ENCODE data around the gene IL18. TPM values are rescaled to one million over a fixed set of nuclear protein-coding genes. Genes with fewer than 3 reads are reported as not detected.

The IL18 gene
- total RNA-seq, 1 experiment from 2014 or later = 0.74 TPM

GRCh38 chr11:112106070-112106469, 57.8 kb downstream of the IL18 start:
- Mint-ChIP-seq H3K27ac (no peak overlapping the region), H3K4me1 (no peaks in the 10 kb centered on the region), H3K36me3 (no peaks in the 10 kb centered on the region), H3K9me3 (peaks cover 6% of the 10 kb centered on the region; the same call in 1 of the 2 replicates), H3K4me3 (no peak overlapping the region), H3K27me3 (ENCODE audit: low read depth) (no peaks in the 10 kb centered on the region)
- CTCF ChIA-PET = no interaction called here
- POLR2A ChIA-PET = no interaction called here
- DNase-seq (ENCODE audit: low spot score) (no peak), ATAC-seq (no peak)
- no peak for TF ChIP-seq FOXJ3 (CRISPR knock-in tag; IDR thresholded peaks at IDR 0.05; ENCODE audit: borderline replicate concordance)
- TF ChIP-seq, protein P1, sequence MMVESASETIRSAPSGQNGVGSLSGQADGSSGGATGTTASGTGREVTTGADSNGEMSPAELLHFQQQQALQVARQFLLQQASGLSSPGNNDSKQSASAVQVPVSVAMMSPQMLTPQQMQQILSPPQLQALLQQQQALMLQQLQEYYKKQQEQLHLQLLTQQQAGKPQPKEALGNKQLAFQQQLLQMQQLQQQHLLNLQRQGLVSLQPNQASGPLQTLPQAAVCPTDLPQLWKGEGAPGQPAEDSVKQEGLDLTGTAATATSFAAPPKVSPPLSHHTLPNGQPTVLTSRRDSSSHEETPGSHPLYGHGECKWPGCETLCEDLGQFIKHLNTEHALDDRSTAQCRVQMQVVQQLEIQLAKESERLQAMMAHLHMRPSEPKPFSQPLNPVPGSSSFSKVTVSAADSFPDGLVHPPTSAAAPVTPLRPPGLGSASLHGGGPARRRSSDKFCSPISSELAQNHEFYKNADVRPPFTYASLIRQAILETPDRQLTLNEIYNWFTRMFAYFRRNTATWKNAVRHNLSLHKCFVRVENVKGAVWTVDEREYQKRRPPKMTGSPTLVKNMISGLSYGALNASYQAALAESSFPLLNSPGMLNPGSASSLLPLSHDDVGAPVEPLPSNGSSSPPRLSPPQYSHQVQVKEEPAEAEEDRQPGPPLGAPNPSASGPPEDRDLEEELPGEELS (CRISPR knock-in tag; IDR thresholded peaks at IDR 0.05) = no peak
- no peak for TF ChIP-seq PRDM15 (CRISPR knock-in tag; IDR thresholded peaks at IDR 0.05)
- TF ChIP-seq E2F1 (CRISPR knock-in tag; IDR thresholded peaks at IDR 0.05) = no peak
- TF ChIP-seq NFE2L1 (CRISPR knock-in tag; IDR thresholded peaks at IDR 0.05) = no peak
- TF ChIP-seq, protein P2, sequence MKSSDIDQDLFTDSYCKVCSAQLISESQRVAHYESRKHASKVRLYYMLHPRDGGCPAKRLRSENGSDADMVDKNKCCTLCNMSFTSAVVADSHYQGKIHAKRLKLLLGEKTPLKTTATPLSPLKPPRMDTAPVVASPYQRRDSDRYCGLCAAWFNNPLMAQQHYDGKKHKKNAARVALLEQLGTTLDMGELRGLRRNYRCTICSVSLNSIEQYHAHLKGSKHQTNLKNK (CRISPR knock-in tag; IDR thresholded peaks at IDR 0.05) = no peak
- TF ChIP-seq, protein P3, sequence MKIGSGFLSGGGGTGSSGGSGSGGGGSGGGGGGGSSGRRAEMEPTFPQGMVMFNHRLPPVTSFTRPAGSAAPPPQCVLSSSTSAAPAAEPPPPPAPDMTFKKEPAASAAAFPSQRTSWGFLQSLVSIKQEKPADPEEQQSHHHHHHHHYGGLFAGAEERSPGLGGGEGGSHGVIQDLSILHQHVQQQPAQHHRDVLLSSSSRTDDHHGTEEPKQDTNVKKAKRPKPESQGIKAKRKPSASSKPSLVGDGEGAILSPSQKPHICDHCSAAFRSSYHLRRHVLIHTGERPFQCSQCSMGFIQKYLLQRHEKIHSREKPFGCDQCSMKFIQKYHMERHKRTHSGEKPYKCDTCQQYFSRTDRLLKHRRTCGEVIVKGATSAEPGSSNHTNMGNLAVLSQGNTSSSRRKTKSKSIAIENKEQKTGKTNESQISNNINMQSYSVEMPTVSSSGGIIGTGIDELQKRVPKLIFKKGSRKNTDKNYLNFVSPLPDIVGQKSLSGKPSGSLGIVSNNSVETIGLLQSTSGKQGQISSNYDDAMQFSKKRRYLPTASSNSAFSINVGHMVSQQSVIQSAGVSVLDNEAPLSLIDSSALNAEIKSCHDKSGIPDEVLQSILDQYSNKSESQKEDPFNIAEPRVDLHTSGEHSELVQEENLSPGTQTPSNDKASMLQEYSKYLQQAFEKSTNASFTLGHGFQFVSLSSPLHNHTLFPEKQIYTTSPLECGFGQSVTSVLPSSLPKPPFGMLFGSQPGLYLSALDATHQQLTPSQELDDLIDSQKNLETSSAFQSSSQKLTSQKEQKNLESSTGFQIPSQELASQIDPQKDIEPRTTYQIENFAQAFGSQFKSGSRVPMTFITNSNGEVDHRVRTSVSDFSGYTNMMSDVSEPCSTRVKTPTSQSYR (CRISPR knock-in tag; IDR thresholded peaks at IDR 0.05) = no peak
- no peak for TF ChIP-seq CREM (CRISPR knock-in tag; IDR thresholded peaks at IDR 0.05)
- no peak for TF ChIP-seq CBFB (CRISPR knock-in tag; IDR thresholded peaks at IDR 0.05; ENCODE audit: low read depth)
- no peak for TF ChIP-seq IRF2 (CRISPR knock-in tag; IDR thresholded peaks at IDR 0.05; ENCODE audit: borderline replicate concordance, low read depth)
- TF ChIP-seq NR2C2 (CRISPR knock-in tag; IDR thresholded peaks at IDR 0.05) = no peak
- TF ChIP-seq, protein P4, sequence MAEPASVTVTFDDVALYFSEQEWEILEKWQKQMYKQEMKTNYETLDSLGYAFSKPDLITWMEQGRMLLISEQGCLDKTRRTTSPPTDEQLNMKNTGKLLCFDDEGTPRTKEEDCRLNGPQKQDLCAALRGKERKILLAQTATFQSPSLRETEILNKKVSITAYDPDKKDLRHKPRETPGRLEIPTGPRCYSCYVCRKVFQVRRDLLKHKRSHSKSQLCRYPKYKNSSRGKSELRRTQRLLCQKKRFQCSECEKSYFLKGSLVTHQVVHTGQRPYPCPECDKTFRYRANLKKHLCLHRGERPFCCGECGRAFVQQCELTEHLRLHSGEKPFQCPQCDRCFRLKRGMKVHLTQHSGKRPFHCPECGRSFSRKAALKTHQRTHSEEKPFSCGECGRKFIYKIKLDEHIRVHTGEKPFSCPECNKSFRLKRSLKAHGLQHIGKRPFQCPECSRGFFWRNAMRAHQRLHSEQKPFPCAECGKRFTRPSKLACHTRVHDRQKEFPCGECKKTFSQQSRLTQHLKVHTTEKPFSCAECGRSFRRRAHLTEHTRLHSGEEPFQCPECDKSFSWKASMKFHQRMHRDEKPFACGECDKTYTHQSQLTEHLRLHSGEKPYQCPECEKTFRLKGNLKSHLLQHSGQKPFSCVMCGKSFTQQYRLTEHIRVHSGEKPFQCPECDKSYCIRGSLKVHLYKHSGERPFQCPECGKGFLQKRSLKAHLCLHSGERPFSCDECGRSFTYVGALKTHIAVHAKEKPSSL (CRISPR knock-in tag; conservative IDR thresholded peaks at IDR 0.05) = no peak

GRCh38 chr11:112103446-112103845, 60.4 kb downstream of the IL18 start:
- DNase-seq (ENCODE audit: low spot score) (no peak), ATAC-seq (no peak)
- H3K27ac Mint-ChIP-seq = no peak overlapping the region
- no peaks in the 10 kb centered on the region for H3K4me1 Mint-ChIP-seq
- H3K27me3 Mint-ChIP-seq (ENCODE audit: low read depth) = no peaks in the 10 kb centered on the region
- no peak overlapping the region for H3K4me3 Mint-ChIP-seq
- no peaks in the 10 kb centered on the region for H3K36me3 Mint-ChIP-seq
- H3K9me3 Mint-ChIP-seq = no peaks in the 10 kb centered on the region
- ChIA-PET CTCF (no interaction called here), POLR2A (no interaction called here)
- no peak for TF ChIP-seq CBFB (CRISPR knock-in tag; IDR thresholded peaks at IDR 0.05; ENCODE audit: low read depth)
- TF ChIP-seq ZNF219 (CRISPR knock-in tag; IDR thresholded peaks at IDR 0.05; ENCODE audit: borderline replicate concordance) = no peak
- TF ChIP-seq, protein P5, sequence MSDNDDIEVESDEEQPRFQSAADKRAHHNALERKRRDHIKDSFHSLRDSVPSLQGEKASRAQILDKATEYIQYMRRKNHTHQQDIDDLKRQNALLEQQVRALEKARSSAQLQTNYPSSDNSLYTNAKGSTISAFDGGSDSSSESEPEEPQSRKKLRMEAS (CRISPR knock-in tag; IDR thresholded peaks at IDR 0.05) = no peak
- TF ChIP-seq PRRX2 (CRISPR knock-in tag; IDR thresholded peaks at IDR 0.05) = no peak
- no peak for TF ChIP-seq USF1 (CRISPR knock-in tag; IDR thresholded peaks at IDR 0.05)
- no peak for TF ChIP-seq ZNF423 (CRISPR knock-in tag; IDR thresholded peaks at IDR 0.05)
- TF ChIP-seq FOXJ3 (CRISPR knock-in tag; IDR thresholded peaks at IDR 0.05; ENCODE audit: borderline replicate concordance) = no peak
- TF ChIP-seq CREM (CRISPR knock-in tag; IDR thresholded peaks at IDR 0.05) = no peak
- no peak for TF ChIP-seq E2F1 (CRISPR knock-in tag; IDR thresholded peaks at IDR 0.05)
- no peak for TF ChIP-seq KAT7 (CRISPR knock-in tag; IDR thresholded peaks at IDR 0.05; ENCODE audit: borderline replicate concordance)
- TF ChIP-seq ELF4 (CRISPR knock-in tag; IDR thresholded peaks at IDR 0.05; ENCODE audit: low read depth) = no peak

Measured in WTC11 (cell line).